NCI-H146 (cell line): Measurements from ENCODE around the gene KRTAP10-11.
A peak's percentile ranks its signal among the peaks of the same experiment; 100 is the strongest.
"Not testable (repeated sequence)": the region's sequence is repeated elsewhere in the genome, so short reads cannot be mapped to it uniquely, and the experiment has no call there.

Experiments used
- DNase-seq: peaks from one replicate; lab custom pipeline; 2025; lab: John Stamatoyannopoulos, UW

KRTAP10-11 gene

DNA sequence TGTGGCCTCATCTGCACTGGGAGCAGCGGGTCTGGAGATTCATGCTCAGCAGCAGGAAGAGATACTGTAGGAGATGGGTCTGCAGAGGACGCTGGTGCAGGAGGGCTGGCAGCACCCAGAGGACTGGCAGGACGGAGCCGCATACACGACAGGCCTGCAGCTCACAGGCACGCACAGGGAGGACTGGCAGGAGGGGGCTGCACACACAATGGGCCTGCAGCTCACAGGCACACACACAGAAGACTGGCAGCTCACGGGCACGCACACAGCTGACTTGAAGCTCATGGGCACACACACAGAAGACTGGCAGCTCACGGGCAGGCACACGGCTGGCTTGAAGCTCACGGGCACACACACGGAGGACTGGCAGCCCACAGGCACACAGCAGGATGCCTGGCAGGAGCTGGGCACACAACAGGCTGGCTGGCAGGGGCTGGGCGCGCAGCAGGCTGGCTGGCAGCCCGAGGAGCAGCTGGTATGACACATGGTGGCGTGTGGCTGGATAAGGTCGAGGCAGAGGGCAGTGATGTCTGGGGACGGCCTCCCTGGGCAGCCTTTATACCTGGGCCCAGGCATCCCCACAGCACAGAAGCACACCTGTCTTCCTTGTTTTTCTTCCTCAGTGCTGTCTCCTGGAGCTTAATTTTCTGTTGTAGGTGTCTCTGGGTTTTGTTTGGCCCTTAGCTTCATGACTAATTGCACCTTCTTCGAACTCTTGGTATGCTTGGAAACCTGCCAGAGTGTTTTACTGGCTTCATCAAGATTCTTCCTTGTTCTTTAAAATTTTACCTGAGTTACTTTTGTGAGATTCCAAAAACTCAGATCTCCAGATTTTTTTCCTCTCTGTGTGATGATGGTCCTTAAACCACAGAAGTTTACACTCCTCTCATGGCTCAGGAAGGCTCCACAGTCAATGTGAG, 20.4 kb downstream of the KRTAP10-11 start, which contains the start of gene KRTAP12-2:
Gene KRTAP12-2, minus strand, starts transcription at position 527 of the 920 bp plus-strand sequence. Its CDS starts 41 bp downstream, at position 486.
- peak; percentile 22 for DNase-seq

DNA sequence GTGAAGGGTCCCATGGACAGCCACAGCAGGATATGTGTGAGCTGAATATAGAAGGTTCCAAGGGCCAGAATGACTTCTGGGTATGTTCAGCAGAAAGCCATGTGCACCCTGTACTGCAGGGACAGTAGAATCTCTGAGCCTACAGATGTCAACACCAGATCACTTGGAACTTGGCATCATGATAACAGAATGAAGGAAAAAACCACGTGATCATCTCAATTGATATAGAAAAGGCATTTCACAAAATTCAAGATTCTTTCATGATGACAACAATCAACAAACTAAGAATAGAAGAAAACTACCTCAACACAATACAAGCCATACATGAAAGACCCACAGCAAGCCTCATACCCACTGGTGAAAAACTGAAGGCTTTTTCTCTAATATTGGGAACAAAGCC, 21.4 kb downstream of the KRTAP10-11 start:
- DNase-seq: no peak

DNA sequence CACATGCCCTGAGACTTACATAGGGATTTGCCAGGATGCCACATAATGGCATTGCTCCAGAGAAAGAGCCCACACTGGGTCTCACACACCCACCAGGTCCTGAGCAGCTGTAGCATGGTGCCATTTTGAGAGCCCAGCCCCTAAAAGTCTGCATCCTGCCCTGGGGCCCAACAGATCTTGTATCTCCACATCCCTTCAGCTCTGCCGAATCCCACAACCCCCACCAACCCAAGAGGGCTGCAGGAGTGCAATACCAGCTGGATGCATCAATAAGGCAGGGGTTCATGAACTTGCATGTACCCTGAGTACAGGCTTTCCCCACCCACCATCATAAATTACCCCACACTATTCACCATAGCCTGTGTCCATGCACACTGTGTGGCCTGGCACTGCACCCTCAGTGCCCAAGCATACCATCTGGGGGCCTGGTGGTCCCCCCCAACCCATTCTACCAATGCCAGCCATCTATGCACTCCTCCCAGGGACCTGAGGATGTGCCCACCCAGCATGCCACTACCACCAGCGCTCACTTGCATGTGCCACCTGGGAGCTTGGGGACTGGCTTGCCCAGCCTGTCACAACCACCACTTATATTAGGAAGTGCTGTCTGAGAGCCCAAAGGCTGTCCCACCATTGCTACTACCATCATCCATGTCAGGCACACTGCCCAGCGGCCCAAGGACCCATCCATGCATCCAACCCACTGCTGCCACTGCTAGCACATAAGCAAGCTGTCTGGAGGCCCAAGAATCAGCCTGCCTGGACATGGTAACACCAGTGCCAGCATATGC, 24.6 kb downstream of the KRTAP10-11 start:
- DNase-seq: no peak

DNA sequence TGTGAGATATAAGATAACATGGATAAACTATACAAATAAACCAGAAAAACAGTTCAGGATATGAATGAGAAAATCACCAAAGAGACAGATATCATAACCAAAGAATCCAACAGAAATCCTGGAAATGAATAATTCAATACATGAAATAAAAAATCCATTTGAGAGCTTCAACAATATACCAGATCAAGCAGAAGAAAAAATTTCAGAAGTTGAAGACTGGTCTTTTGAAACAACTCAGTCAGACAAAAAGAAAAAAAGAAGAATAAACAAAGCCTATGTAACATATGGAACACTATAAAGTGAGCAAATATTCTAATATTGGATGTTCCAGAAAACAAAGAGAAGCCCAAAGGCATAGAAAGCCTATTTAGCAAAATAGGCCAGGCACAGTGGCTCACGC, 25.7 kb downstream of the KRTAP10-11 start:
- DNase-seq: no peak

DNA sequence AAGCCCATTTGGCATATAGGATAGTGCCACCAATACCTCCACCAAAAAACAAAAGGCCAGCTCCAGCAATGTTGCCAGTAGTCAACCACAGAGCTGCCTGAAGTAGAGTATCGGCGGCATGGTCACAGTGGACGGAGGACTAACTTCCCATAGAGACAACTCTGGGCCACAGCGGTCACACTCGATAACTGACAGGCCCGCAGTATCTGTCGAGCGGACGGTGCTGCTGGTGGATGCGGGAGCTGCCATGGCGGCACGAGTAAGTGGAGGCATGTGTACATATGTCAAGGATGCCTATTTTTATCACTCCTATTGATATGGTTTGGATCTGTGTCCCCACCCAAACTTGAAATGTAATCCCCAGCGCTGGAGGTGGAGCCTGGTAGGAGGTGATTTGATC, 31.7 kb downstream of the KRTAP10-11 start:
- no peak for DNase-seq

DNA sequence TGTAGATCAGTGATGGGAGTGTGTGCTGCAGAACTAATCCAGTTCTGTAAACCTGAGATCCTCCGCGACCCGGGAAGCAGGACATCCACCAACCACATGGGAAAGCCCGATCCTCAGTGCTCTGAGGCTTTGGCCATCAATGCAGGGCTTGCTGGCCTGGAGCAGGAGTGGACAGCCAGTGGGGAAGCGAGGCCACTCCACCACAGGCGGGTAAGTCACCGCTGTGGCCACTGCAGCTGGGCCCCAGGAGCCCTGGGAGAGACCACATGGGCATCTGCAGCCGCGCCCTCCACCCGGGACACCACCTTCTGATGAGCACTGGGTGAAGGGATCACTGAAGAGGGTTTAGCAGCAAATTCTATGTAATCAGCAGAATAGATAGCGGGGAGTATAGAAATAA, 34.9 kb downstream of the KRTAP10-11 start:
- DNase-seq: no peak

DNA sequence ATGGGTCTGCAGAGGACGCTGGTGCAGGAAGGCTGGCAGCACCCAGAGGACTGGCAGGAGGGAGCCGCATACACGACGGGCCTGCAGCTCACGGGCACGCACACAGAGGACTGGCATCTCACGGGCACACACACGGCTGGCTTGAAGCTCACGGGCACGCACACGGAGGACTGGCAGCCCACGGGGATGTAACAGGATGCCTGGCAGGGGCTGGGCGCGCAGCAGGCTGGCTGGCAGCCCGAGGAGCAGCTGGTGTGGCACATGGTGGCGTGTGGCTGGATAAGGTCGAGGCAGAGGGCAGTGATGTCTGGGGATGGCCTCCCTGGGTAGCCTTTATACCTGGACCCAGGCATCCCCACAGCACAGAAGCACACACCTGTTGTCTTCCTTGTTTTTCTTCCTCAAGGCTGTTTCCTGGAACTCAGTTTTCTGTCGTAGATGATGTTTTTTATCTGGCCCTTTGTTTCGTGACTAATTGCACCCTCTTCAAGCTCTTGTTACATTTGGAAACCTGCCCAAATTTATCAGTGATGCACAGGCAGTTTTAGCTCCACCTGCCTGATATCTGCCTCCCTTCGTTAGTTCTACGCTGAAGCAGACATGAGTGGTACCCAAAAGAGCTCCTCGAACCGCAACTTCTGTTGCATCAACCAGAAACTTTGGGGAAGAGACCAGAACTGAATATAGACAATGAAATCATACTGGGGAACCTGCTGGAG, 35.8 kb downstream of the KRTAP10-11 start, which contains the start of gene KRTAP12-1:
Gene KRTAP12-1, minus strand, starts transcription at position 303 of the 719 bp plus-strand sequence. Its CDS starts 40 bp downstream, at position 263.
- peak; percentile 91 for DNase-seq

DNA sequence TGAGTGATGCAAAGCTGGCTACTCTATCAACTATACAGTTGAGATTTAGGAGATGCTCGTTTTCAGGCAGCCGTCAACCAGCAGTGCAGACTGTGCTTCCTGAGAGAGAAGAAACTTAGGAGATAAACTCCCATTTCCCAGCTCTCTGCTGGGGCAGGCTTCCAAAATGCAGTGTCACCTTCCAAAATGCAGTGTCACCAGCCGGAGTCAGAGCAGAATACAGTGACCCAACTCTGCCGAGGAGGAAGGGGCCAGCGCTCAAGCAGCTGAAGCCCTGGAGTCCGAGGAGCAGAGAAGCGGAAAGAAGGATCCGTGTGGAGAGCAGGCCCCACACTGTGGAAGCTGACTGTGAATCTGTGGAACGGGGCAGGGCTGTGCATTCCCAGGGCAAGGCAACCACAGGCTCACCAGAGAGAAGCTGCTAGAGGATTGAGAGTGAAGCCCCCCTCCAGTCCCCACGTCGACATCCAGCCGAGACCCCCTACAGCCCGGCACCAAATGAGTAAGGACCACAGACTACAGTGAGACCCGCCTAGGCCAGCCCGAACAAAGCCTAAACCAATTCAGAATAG, 36.5 kb downstream of the KRTAP10-11 start:
- DNase-seq: no peak

DNA sequence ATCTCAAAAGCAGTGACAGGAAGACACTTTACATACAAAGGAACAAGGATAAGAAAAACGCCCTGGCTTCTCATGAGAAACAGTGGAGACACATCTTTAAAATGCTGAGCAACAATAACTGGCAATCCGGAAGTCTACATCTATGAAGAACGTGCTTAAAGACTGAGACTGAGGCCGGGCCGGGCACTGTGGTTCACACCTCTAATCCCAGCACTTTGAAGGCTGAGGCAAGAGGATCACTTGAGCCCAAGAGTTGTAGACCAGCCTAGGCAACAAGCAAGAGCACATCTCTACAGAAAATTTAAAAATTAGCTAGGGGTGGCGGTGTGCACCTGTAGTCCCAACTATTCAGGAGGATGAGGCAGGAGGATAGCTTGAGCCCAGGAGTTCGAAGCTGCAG, 37.9 kb downstream of the KRTAP10-11 start:
- DNase-seq: no peak

DNA sequence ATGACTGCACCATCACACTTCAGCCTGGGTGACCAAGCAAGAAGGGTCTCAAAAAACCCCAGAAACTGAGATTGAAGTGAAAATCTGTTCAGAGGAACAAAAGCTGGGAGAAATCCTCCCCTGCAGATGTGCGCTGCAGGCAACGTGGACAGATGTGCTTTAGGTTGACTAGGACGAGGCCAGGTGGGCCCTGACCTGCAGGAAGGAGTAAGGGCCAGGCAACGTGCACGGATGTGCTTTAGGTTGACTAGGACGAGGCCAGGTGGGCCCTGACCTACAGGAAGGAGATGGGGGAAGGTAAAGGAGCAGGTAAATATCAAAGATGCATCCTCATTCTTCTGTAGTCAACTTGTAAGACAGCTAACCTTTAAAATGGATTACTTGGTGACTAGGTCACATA, 38.3 kb downstream of the KRTAP10-11 start:
- no peak for DNase-seq

DNA sequence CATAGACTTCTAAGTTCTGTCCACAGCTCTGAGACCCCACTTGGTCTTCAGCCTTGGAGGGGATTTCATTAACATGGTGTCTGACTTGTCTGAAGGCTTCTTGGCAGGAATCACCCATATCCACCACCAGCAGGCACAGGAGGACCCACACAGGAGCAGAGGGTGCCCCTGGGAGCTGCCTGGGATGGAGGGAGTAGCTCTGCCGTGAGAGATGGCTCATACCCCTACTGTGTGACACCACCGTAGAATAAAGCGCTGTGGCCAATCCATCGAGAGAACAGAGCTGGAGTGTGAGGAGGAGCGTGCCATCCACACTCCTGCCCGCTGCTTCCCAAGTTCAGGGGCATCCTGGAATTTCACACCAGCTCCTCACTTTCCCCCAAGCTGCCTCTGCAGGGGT, 38.8 kb downstream of the KRTAP10-11 start:
- DNase-seq: not testable (repeated sequence)

DNA sequence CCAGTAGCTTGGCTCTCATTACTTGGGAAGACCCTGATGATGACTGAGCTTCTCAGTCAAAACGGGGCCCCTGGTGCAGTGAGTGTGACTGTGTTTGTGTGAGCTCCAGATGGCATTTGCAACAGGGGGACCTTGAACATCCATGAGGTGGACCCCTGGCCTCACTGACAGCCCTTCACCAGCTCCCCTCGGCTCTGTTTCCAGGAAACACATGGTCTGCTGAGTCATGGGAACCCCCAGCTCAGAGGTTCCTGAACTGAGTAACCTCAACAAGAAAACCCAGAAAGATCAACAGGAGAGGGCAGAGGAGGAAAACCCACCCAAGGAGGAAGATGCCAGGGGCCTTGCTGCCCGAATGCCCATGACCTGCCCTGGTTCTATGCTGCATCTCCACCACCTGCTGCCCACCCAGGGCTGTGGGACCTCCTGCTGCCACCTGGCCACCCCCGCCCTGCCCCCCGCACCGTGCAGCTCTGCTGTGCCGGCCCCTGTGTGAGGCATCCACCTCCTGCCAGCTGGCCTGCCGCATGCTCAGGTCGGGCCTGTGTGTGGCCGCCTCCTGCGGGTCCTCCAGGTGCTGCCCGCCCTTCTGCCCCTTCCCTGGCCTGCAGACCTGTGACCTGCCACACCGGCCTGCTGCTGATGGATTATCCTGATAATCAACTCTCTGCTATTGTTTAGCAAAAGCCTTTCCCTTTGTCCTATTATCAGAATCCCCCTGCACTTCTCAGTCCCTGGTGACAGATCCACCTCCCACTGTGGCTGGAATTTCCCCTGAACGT, 40.0 kb downstream of the KRTAP10-11 start:
- DNase-seq: peak; percentile 71

DNA sequence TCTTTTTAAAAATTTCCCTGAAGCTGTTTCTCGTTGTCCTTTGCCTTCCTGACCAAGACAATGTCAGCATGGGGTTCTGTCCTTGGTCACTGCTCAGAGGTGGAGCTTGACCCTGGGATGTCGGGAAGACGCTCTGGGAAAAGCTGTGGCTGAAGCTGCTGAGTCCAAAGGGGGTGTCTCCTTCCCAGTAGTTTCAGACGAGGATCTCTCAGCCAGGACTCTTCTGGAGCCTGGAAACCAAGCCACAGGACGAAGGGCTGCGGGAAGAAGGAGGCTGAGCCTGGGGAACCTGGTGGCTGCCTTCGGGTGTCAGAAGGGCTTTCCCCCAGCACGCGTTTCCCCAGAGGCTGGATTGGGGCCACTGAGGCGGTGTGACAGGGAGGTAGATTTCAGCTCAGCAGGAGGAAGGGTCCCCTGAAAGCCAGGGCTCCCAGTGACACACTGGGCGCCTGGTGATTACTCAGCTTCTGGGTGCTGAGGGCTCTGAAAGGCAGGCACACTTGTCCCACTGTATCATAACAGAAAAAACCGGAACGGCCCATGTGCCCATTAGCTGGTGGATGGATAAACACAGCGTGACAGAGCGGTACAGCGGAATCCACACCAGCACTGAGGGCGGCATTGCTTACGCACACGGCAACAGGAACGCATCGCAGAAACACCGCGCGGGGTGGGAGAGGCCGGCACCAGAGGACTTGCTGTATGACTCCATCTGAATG, 40.8 kb downstream of the KRTAP10-11 start:
- no peak for DNase-seq

DNA sequence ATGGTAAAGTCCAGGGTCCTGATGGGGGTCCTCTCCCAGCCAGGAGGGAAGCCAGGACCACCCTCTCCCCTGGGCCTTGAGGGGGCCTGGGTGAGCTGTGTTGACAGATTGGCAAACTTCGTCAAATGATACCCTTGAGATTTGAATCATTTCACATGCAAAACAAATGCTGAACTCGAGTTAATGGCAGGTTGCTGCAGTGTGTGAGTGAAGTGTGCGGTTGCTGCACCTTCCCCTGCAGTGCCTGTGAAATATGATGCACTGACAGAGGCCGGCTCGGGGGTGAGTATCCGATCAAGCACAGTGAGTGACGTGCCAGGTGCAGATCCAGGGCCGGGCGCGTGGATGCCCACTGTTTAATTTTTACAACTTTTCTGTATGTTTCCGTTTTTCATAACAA, 41.5 kb downstream of the KRTAP10-11 start:
- no peak for DNase-seq

DNA sequence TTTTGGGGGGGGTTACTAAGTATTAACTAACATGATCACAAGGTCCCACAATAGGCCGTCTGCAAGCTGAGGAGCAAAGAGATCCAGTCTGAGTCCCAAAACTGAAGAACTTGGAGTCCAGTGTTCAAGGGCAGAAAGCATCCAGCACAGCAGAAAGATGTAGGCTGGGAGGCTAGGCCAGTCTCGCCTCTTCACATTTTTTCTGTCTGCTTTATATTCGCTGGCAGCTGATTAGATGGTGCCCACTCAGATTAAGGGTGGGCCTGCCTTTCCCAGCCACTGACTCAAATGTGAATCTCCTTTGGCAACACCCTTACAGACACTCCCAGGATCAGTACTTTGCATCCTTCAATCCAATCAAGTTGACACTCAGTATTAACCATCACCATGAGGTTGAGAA, 43.5 kb downstream of the KRTAP10-11 start:
- not testable (repeated sequence) for DNase-seq

DNA sequence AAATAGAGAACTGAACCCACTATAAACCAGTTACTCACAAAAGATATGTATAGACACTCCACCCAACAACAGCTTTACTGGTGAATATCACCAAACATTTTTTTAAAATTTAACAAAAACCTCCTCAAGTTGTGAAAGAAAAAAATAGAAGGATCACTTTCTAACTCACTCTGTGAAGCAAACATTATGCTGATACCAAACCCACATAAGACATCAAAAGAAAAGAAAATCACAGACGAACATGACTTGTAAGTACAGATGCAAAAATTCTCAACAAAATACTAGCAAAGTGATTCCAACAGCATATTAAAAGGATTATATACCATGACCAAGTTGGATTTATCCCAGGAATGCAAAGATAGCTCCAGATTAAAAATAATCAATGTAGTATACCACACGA, 45.5 kb downstream of the KRTAP10-11 start:
- no peak for DNase-seq

DNA sequence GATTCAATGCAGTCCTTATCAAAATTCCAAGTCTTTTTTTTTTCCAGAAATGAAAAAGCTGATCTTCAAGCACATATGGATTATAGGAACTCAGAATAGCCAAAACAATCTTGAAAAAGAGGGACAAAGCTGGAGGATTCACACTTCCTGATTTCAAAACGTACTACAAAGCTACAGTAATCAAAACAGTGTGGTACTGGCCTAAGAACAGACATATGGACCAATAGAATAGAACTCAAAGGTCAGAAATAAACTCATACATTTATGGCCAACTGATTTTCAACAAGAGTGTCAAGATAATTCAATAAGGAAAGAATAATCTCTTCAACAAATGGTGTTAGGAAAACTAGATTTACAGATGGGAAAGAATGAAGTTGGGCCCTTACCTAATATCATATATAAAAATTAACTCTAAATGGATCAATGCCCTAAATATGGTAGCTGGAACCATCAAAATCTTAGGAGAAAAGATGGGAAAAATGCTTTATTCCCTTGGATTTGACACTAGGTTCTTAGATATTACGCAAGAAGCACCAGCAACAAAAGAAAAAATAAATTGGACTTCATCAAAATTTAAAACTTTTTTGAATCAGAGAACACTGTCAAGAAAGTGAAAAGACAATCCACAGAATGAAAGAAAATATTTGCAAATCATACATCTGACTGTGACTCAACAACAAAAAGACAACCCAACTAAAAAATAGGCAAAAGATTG, 46.7 kb downstream of the KRTAP10-11 start:
- DNase-seq: no peak

DNA sequence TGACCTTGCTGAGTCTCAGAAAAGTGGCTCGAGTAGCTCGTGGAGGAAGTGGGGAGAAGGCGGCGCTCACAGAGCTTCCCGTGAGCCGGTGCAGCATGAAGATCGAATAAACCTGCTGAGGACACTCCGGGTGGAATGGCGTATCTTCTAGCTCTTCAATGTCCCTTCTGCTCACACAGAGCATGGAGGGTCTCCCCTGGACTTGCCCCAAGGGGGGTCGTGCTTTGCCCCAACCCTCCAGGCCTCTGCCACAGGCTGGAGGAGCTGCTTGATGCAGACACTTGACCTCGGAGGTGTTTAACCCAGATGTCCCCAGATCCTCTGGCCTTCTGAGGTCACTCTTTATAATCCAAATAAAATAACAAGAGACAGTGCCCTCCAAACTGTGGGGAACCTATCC, 48.6 kb downstream of the KRTAP10-11 start:
- no peak for DNase-seq

DNA sequence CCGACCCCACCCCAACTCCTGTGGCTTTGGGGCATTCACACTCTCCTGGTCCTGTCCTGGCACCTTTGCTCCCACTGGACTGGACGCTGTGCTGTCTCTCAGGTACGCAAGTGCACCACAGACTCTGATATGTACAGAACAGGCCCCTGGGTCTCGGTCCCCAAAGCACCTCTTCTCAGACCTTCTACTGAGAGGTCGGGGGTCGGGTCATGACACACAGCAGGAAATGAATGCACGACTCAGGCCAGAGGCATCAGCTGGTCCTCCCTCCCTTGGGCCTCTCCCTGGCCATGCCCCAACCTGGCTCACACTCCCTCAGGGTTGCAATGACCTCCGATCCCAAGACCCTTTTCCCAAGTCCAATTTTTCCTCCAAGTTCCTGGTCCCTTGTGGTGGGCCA, 49.0 kb downstream of the KRTAP10-11 start:
- DNase-seq: no peak

DNA sequence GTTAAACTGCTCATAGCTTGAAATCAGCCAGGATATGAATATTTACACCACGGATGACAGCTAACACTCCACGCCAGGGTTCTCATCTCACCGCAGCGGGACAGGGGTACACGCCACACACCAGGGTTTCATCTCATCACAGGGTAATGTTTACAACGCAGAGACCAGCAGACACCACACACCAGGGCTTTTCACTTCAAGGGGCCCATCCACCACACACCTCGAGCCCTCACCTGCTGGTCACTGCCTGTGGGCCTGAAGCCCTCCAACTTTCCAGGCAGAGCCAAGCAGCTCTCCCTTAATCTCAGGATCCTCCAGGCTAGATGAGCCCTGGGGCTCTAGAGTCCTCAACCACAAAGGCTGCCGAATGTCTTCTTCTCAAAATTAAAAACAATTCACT, 49.4 kb downstream of the KRTAP10-11 start:
- no peak for DNase-seq
